GM21619 (cell line): ENCODE results near the gene EVI5.
"Not testable (repeated sequence)": the region's sequence is repeated elsewhere in the genome, so short reads cannot be mapped to it uniquely, and the experiment has no call there.

Experiments
- ATAC-seq: cut with Tn5 transposase; IDR thresholded peaks from one replicate; pipeline ENCODE4 v1.9.1; 2021; ENCODE audit not compliant: unreplicated experiment

EVI5 gene

DNA sequence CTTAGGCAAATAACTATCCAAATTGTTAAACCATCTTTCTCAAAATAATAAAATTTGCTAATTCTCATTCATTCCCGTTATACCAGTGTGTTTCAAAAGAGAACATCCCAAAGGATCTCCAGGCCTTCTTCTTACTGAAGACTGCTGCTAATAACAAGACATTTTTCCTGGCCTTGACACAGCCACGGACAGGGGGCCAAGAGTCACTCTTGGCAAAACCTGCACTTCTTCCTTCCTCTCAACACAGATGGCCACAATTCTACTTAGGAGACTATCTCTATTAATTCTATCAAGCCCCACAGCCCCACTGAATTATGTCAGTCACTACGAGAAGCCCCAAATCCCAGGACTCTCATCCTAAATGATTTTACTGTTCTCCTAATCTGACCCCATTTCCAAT, 86.0 kb downstream of the EVI5 start:
- ATAC-seq, result no peak

DNA sequence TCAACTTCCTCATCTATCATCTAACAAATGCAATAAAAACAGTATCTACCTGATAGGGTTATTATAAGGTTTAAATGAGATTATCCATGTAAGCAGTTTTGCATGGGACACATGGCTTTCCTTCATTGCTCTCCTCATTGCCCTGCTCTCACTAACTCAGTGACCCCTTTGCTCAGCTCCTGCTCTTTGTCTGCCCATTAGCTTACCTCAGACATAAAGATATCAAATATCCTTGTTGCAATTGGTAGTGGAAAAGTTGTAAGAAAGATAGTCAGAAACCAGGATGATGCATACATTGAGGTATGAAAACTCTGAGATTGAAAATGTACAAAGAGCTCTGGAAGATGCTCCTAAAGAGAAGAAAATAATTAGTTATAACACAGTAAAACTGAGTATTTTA, 89.8 kb downstream of the EVI5 start:
- no peak for ATAC-seq

DNA sequence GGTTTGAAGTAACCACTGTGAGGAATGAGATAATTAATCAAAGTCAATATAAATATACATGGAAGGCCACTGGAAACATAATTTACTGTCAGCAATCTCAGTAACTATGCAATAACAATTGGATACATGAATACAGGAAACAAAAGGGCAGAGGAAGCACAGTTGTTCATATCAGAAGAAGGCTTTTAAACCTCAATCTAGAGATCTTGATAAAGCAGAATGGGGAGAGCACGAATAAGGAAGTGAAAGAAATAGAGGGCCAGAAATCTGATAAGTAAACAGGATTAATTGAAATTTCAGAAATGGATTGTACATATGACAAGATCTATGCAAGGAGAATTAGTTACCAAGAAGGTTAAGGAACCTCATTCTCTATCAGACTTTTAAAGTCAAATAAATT, 93.0 kb downstream of the EVI5 start:
- ATAC-seq, result no peak

DNA sequence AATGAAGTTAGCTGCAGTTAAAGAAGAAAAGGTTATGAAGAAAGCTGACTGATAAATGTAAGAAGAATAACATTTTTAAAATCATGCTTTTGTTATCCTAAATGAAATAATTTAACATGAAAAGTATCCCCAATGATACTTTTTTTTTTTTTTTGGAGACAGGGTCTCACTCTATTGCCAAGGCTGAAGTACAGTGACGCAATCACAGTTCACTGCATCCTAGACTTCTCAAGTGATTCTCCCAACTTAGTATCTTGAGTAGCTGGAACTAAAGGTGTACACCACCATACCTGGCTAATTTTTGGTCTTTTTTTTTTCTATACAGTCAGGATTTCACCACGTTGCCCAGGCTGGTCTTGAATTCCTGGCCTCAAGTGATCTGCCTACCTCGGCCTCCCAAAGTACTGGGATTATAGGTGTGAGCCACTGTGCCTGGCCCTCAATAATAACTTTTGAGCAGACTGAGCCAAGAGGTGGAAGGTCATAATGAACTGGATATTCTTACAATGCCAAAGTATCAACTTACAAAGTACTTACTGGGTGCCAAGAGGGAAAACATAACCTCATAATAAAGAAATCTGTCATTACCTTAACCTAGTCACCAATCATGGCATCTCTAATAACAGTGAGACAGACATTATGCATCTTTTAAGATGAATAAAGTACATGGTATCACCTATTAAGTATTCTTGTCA, 94.5 kb downstream of the EVI5 start:
- no peak for ATAC-seq

DNA sequence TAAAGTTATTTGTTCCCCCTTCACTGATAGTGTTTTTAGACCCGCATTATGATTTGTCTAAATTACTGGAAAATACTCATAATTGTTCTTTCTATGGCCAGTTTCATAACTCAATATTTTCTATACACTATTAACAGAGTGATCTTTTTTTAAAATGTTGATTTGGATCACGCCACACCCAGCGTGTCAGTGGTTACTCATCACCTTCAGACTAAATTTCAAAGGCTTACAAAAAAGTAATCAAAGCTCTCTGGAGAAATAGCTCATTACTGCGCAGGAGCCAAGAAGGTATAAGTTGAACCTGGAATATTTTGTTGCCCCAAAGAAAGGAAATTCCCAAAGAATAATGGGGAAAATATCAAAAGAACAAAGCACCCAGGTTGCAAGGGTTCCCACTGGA, 104.9 kb downstream of the EVI5 start:
- no peak for ATAC-seq

DNA sequence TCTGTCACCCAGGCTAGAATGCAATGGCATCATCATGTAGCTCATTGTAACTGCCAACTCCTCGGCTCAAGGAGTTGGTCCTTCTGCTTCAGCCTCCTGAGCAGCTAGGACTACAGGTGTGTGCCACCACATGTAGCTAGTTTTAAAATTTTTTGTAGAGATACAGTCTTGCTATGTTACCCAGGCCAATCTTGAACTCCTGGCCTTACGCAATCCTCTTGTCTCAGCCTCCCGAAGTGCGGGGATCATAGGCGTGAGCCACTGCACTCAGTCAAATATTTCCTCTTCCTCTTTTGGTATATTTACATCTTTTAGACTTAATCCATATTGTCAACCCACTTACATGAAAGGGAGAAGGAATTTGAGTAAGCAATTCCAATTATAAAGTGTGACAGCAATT, 121.1 kb downstream of the EVI5 start:
- ATAC-seq, result no peak

DNA sequence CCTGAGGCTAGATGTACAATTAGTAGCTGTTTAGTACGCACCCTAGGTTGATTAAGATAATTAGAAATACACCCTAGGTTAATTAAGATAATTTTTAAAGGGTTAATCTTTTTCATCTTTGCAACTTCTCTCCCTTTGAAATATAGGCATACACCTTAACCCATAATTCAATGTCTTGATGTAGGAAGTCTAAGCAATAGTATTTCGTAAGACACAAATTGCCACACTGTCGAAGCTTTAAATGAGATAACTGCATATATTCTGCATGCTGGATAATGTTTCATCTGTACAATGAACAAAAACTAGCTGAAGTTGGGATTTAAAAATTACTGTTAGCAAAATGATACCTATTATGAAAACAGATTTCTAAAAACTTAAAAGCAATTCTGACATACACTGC, 122.9 kb downstream of the EVI5 start:
- ATAC-seq, result no peak

DNA sequence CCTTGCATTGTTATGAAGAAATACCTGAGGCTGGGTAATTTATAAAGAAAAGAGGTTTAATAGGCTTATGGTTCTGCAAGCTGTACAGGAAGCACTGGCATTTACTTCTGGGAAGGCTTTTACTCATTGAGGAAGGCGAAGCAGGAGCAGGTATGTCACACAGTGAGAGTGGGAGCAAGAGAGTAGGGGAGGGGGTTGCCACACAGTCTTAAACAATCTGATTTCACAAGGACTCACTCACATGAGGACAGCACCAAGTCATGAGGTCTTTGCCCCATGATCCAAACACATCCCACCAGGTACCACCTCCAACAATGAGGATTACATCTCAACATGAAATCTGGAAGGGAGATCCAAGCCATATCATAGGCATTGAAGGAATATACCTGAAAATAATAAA, 127.2 kb downstream of the EVI5 start:
- ATAC-seq, result no peak

DNA sequence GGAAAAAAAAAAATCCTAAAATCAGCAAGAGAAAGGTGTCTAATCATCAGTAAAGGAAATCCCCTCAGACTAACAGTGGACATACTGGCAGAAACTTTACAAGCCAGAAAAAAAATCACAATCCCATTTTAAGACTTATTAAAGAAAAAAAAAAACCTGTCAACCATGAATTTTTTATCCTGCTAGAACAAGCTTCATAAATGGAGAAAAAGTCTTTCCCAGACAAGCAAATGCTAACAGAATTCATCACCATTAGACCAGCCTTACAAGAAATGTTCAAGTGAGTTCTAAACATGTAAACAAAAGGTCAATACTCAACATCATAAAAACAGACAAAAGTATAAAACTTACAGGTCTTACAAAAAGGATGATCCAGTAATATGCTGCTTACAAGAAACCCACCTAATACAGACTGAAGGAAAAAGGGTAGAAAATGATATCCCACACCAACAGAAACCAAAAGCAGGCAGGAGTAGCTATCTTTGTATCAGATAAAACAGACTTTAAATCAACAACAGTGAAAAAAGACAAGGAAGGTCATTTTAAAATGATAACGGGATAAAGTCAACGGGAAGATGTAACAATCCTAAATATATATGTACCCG, 129.6 kb downstream of the EVI5 start:
- no peak for ATAC-seq

DNA sequence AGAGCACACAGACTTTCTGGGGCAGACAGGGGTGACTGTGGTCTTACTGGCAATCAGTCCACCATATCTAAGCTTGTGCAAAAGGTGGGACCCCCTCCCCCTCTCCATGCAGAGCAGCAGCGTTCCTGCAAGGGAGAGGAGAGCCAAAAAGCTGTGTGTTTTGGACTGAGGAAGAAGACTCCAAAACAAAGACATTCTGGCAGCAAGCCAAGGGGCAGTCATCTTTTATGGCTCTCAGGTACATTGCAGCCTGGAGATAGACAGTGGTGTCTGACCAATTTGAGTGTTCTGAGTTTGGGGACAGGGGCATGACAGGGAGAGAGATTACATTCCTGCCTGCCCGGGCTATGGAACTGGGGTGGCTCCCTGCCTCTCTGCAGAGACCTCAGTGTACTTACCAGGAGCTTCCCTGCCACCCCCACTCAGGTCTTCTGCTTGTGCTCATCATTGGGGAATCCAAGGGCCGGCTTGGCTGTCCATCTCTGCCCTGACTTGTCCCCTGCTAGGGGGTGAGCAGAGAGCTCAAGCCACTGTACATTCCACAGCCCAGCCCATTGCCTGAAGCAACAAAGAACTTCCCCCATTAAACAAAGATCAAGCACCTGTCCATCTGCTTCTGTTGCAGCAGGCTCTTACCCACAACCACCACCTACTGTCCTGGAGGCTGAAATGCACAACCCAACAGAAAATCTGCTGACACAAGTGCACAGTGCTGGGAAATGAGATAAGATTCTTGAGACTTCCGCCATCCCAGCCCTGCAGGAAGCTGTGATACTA, 131.1 kb downstream of the EVI5 start:
- no peak for ATAC-seq

DNA sequence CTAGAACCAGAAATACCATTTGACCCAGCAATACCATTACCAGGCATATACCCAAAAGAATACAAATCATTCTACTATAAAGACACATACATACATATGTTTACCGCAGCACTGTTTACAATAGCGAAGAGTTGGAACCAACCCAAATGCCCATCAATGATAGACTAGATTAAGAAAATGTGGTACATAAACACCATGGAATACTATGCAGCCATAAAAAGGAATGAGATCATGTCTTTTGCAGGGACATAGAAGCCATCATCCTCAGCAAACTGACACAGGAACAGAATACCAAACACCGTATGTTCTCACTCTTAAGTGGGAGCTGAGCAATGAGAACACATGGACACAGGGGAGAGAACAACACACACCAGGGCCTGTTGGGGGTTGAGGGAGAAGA, 144.2 kb downstream of the EVI5 start:
- ATAC-seq, result not testable (repeated sequence)

DNA sequence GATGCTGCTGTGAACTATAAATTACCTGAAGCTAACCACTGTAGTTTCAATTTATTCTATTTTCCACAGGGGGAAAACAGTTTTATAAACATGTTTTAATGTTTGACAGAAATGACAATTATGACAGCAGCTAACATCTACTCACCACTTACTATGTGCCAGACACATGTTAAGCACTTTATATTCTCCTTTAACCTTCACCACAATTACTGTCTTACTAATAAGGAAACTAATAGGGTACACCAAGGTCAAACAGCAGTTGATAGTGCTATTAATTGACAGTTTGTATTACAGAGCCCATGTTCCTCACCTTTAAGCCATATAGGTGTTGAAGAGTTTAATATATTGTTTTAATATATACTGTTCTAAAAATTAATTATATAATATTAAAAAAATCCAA, 146.4 kb downstream of the EVI5 start:
- ATAC-seq, result no peak

DNA sequence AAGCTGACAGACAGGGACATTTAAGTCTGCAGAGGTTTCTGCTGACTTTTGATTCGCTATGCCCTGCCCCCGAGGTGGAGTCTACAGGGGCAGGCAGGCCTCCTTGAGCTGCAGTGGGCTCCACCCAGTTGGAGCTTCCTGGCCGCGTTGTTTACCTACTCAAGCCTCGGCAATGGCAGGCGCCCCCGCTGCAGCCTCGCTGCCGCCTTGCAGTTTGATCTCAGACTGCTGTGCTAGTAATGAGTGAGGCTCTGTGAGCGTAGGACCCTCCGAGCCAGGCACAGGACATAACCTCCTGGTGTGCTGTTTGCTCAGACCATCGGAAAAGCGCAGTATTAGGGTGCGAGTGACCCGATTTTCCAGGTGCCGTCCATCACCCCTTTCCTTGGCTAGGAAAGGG, 149.7 kb downstream of the EVI5 start:
- ATAC-seq, result not testable (repeated sequence)

DNA sequence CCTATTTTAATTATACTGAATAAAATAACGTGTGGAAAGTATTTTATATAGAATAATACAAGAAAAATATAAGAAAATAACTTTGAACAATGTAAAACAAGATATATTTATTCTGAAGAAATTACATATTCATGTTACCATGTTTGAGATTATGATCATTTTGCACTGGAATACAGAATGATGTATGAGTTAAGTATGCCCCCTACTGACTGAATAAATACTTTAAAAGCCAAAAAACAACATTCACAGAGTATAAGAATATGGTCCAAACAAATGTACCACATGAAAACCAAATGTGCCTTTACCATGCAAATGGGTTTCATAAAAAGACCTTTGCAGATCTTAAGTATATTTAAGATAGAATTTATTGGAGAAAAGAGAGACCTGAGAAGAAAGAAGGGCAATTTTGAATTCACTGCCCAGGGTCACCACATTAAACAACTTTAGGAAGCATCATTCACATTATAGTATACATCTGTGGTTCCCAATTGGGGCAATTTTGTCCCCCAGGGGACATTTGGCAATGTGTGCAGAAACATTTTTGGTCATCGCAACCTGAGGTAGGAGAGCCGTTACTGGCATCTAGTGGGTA, 161.6 kb downstream of the EVI5 start:
- ATAC-seq, result no peak

DNA sequence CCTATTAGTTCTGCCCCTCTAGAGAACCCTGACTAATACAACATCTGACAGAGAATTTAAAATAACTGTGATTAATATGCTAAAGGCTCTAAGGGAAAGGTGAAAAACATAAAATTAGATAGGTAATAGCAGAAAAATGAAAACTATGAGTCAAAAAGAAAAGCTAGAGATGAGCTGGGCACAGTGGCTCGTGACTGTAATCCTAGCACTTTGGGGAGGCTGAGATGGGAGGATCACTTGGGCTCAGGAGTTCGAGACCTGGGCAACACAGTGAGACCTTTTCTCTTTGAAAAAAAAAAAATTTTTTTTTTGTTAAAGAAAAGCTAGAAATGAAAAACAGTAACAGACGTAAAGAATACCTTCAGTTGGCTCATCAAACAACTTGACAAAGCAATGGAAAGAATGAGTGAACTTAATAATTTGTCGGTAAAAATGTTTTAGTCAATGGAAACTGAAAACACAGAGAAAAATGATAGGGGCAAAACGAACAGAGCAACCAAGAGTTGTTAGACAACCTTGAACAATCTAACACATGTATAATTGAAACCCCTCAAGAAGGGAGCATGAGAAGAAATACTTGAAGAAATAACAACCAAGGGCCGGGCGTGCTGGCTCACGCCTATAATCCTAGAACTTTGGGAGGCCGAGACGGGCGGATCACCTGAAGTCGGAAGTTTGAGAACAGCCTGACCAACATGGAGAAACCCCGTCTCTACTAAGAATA, 165.3 kb downstream of the EVI5 start:
- no peak for ATAC-seq

DNA sequence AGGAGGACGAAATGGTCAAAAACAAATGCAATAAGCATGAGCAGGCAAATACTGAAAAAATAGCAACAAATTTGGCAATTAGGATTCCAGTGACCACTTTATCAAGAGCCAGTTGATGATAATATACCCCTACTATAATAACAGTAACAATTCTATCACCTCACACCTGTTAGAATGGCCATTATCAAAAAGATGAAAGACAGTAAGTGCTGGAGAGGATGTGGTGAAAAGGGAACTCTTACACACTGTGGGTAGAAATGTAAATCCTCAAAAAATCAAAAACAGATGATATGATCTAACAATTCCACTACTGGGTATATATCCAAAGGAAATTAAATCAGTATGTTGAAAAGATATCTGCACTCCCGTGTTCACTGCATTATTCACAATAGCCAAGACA, 183.9 kb downstream of the EVI5 start:
- no peak for ATAC-seq

DNA sequence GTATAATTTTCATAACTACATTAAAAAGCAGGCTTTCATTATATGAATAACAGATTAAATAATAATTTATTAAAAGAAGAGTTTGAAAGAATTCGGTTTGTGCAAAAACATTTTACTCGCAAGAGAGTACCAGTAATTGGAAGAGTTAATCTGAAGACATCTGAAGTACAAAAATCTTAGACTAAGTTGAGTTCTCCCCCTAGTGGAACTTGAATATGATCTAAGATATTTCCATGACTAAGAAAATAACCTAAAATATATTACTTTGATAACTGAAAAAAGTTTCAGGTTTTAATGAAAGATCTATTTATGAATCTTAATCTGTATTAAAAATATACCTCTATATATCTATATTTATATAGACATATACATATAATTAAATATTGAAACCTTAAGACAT, 185.7 kb downstream of the EVI5 start:
- ATAC-seq, result peak; percentile 57

DNA sequence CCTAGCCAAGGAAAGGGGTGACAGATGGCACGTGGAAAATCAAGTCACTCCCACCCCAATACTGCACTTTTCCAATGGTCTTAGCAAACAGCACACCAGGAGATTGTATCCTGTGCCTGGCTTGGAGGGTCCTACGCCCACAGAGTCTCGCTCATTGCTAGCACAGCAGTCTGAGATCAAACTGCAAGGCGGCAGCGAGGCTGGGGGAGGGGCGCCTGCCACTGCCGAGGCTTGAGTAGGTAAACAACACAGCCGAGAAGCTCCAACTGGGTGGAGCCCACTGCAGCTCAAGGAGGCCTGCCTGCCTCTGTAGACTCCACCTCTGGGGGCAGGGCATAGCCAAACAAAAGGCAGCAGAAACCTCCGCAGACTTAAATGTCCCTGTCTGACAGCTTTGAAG, 195.5 kb downstream of the EVI5 start:
- not testable (repeated sequence) for ATAC-seq

DNA sequence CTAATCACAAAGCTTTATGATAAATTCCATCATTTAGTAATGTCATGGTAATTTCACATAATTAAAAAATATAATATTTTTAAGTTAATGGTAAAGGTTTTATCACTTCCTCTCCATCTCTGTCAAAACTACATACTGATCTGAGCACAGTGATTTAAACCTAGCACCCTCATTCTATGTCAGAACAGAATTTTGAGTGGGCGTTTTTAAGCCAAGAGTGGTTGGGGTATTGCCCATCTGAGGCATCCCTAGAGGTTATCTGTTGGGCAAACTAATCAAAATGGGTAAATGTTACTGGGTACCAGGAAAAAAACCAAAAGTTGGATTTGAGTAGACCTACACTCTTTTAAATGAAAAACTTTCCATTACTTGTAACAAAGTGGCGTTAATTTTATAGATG, 197.5 kb downstream of the EVI5 start:
- ATAC-seq, result no peak

DNA sequence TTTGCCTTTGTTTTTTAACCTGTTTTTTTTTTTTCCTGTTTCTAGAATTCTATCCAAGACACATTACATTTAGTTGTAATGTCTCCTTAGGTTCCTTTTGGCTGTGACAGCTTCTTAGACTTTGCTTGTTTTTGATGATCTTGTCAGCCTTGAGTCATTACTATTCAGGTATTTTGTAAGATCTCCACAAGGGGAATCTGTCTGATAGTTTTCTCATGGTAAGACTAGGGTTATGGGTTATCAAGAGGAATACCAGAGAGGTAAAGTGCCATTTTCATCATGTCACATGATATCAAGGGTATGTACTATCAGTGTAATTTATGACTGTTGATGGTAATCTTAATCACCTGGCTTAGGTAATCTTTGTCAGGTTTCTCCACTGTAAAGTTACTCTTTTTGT, 199.1 kb downstream of the EVI5 start:
- no peak for ATAC-seq

DNA sequence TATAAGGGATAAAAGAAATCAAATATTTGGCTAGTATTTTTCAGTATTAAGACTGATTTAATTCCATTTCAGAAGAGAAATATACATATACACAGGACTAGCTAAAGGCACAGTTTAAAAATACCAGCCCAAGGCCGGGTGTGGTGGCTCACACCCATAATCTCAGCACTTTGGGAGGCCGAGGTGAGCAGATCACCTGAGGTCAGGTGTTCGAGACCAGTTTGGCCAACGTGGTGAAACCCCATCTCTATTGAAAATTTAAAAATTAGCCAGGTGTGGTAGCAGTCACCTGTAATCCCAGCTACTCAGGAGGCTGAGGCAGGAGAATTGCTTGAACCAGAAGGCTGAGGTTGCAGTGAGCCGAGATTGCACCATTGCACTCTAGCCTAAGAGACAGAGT, 200.1 kb downstream of the EVI5 start:
- not testable (repeated sequence) for ATAC-seq
